ENCODE data around the gene CNTN5. TPM values are rescaled to one million over a fixed set of nuclear protein-coding genes. Genes with fewer than 3 reads are reported as not detected.

Gene CNTN5
- total and polyA plus RNA-seq, 10 of the 15 experiments (the other 5 are each of a cell fraction or from before 2014, with no cell fraction given): 0.01 TPM; not detected in 9

DNA sequence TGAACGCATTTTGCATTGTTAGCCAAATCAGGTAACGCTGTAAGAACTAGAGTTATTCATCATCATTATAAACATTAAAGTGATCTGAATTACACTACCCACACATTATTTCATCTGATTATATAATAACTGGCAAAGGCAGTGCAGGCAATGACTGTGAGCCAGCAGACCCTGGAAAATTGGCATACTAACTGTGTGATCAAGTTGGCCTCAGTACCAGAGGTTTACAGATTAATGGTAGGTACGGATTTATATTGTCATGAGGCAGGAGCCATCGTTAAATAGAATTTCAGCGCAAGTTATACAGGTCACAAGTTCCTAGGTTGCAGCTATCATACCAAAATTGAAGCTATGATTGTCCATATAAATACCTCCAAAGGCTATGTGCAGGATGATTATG lies 225.4 kb downstream of the CNTN5 start:
- CTCF ChIA-PET: no interaction called here
- no TSS peak for BruUV-seq (replicated peaks)
- Histone ChIP-seq H3K9me3 (replicated peaks; ENCODE audit: control insufficient read depth, insufficient read depth, low read length) (no peaks in the 10 kb centered on the region), H3K9ac (ENCODE audit: control insufficient read depth, insufficient read depth, low read length) (no peak overlapping the region), H2AFZ (ENCODE audit: control insufficient read depth, low read depth, low read length) (no peak overlapping the region), H3K4me3 (no peak overlapping the region), H3K4me2 (ENCODE audit: control insufficient read depth, insufficient read depth) (no peak overlapping the region), H3K36me3 (ENCODE audit: control insufficient read depth in 2 of 2, insufficient read depth in 2 of 2, low read length in 1 of 2) (no peaks in the 10 kb centered on the region), H3K27me3 (replicated peaks in 1 of 2; ENCODE audit: control insufficient read depth in 2 of 2, insufficient read depth in 2 of 2, low read length in 1 of 2) (no peaks in the 10 kb centered on the region), H3K4me1 (ENCODE audit: control insufficient read depth, insufficient read depth, low read length) (no peaks in the 10 kb centered on the region), H4K20me1 (ENCODE audit: control insufficient read depth, insufficient read depth) (no peaks in the 10 kb centered on the region), H3K79me2 (ENCODE audit: control insufficient read depth, insufficient read depth, low read length) (no peaks in the 10 kb centered on the region), H3K27ac (ENCODE audit: control insufficient read depth, insufficient read depth) (no peak overlapping the region)
- FAIRE-seq (no peak), DNase-seq (ENCODE audit: low read depth, low spot score) (no peak), ATAC-seq (no peak)
- SMC1A ChIA-PET (ENCODE audit: uncharacterized antibody, unreplicated experiment): no interaction called here
- TF ChIP-seq MTA3 (IDR thresholded peaks at IDR 0.05; ENCODE audit: borderline replicate concordance, low read length) (no peak), TCF7 (IDR thresholded peaks at IDR 0.05; ENCODE audit: borderline replicate concordance) (no peak), ZNF24 (IDR thresholded peaks at IDR 0.05) (no peak), E2F4 (IDR thresholded peaks at IDR 0.05; ENCODE audit: low read depth, low read length) (no peak), NFYA (IDR thresholded peaks at IDR 0.05; ENCODE audit: borderline replicate concordance, low read depth, low read length) (no peak), POLR2AphosphoS5 (IDR thresholded peaks at IDR 0.05; ENCODE audit: low read length) (no peak), SIN3A (IDR thresholded peaks at IDR 0.05; ENCODE audit: low read depth, low read length) (no peak)
- TF ChIP-seq, protein P1, sequence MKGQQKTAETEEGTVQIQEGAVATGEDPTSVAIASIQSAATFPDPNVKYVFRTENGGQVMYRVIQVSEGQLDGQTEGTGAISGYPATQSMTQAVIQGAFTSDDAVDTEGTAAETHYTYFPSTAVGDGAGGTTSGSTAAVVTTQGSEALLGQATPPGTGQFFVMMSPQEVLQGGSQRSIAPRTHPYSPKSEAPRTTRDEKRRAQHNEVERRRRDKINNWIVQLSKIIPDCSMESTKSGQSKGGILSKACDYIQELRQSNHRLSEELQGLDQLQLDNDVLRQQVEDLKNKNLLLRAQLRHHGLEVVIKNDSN (IDR thresholded peaks at IDR 0.05; ENCODE audit: borderline replicate concordance, extremely low read length, insufficient read depth, low read depth, low read length): no peak
- intact Hi-C loops (cut with micrococcal nuclease; ENCODE audit: unreplicated experiment) (no loop called here), in situ Hi-C loops (cut with MboI) (no loop called here)
- RAD21 ChIA-PET (ENCODE audit: unreplicated experiment): no interaction called here
- 48% methylated on average over 5 of the region's 5 CpGs for WGBS (ENCODE audit: insufficient coverage, insufficient replicate concordance, low lambda C conversion rate, missing lambda C conversion rate)
- POLR2A ChIA-PET: no interaction called here
